Subcutaneous abdominal adipose tissue (tissue), 5 donors: ENCODE data around the gene ZNF101.
A peak's percentile ranks its signal among the peaks of the same experiment; 100 is the strongest.

Experiments
- H3K27ac ChIP-seq: one replicate; pipeline ENCODE4 v1.7.0; 2013; ENCODE audit warnings: low read depth, mild to moderate bottlenecking, inconsistent platforms, low read length, moderate library complexity
- H3K27me3 ChIP-seq, 5 donors: one replicate each; pipeline ENCODE4 v1.7.0; 2013; ENCODE audit warnings: low read length in 5 of 5, inconsistent platforms in 1 of 5; ENCODE audit not compliant: control insufficient read depth in 5 of 5, insufficient read depth in 4 of 5
- H3K36me3 ChIP-seq, 5 donors: one replicate each; pipeline ENCODE4 v1.7.0; 2013; ENCODE audit warnings: low read length in 5 of 5; ENCODE audit not compliant: control insufficient read depth in 5 of 5, insufficient read depth in 5 of 5
- H3K4me1 ChIP-seq, 5 donors: one replicate each; pipeline ENCODE4 v1.7.0; 2013; ENCODE audit warnings: low read length in 5 of 5, mild to moderate bottlenecking in 3 of 5, moderate library complexity in 1 of 5; ENCODE audit not compliant: control insufficient read depth in 5 of 5, insufficient read depth in 5 of 5
- H3K4me3 ChIP-seq, 5 donors: one replicate each; pipeline ENCODE4 v1.7.0; 2013; ENCODE audit warnings: low read length in 5 of 5, low read depth in 1 of 5
- H3K9ac ChIP-seq, 5 donors: one replicate each; pipeline ENCODE4 v1.7.0; 2013; ENCODE audit warnings: low read length in 5 of 5, mild to moderate bottlenecking in 4 of 5, moderate library complexity in 3 of 5
- H3K9me3 ChIP-seq, 5 donors: one replicate each; pipeline ENCODE4 v1.7.0; 2013; ENCODE audit warnings: low read length in 5 of 5; ENCODE audit not compliant: control insufficient read depth in 5 of 5
- donor health status: healthy.
- donor health status: healthy.
- donor health status: healthy.
- donor health status: healthy.
- donor health status: healthy.

ZNF101 gene

DNA sequence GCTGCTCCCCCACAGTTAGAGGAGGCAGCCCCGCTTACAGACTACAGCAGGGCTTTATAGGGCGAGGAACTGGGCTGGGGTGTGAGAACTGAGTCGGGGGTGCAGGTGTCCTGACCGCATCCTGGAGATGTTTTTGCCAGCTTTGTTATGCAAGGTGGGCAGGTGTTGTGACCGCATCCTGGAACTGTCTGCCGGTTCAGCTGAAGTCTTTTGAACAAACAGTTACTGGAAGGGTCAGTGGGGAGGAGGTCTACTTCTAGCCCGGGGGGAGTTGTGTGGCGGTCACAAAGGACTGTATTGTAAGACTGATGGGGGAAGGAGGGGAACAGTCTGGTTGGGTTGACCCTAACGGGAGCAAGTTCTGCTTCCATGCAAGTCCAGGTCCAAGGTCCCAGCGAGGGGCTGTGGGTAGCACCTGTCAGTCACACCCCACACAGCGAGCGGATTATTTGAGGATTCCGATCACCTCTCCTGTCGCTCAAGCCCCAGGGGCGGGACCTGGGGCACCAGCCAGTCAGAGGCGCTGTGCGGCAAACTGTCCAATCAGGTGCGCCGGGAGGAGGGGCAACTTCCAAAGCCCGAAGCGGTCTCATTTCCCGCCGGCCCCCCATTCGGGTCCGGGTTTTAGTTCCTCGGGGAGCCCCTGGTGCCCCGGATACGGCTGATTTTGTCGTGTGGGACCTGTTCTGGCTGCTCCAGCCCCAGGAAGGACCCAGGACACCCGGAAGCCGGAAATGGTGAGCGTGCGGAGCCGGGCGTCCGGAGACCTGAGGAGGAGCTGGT, at the start of gene ZNF101:
TSS of gene ZNF101 (plus strand) at position 610 of the 783 bp plus-strand sequence. CDS start at position 735, 125 bp downstream.
- H3K9ac ChIP-seq, result peak within 1 kb of the TSS; percentile 56 to 96 (median 95)
- peaks cover 0 to 29% (median 18%) of the 10 kb centered on the region in 5 donors for H3K4me1 ChIP-seq
- H3K27me3 ChIP-seq, result no peaks in the 10 kb centered on the region
- H3K4me3 ChIP-seq, result peak within 1 kb of the TSS; percentile 77 to 94 (median 88)
- H3K9me3 ChIP-seq, result no peaks in the 10 kb centered on the region
- peak within 1 kb of the TSS; percentile 50 for H3K27ac ChIP-seq
- H3K36me3 ChIP-seq, result peaks cover 0 to 12% (median 0%) of the 10 kb centered on the region in 5 donors

DNA sequence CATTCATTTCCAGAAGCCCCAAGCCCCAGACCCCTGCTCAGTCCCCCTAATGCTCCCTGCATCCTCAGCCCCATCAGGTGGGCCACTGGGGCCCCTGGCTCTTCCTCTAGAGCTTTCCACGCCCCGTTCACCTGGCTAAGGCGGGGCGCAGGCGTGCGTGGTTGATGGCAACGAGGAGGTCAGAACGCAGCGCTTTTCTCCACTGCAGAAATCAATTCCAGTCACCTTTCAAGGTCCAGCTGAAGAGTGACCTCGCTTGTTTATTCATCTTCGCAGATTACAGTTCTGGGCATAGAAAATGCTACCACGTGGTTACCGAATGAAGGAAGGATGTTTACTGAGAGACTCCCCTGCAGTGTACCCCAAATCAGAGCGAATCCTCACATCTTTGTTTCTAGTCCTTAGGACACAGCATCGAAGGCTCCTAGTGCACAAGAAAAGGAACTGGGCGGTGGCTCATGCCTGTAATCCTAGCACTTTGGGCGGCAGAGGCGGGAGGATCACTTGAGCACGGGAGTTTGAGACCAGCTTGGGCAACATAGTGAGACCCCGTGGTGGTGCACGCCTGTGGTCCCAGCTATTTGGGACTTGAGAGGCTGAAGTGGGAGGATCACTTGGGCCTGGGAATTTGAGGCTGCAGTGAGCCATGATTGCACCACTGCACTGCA, 49.3 kb upstream of the ZNF101 start:
- Histone ChIP-seq H3K27ac (no peak overlapping the region), H3K4me3 (peak overlapping the region in 2 of 5 donors; percentile 55 to 68), H3K9ac (no peak overlapping the region)

DNA sequence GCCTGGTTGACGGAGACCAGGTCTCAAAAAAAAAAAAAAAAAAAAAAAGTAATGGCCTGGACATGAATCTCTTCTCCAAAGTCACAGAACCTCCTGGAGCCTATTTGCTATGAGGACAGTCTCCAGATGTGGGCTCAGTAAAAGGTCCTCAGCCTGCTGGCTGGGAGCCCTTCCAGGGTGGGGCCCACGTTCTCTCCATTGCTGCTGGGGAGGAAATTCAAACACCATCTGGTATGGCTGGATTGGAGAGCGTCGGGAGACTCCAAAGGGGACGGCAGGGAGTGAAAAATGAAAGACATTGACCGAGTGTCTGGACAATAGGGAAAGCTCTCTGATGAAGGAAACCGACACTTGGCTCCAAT, 48.8 kb upstream of the ZNF101 start:
- Histone ChIP-seq H3K4me3 (no peak overlapping the region), H3K9me3 (no peaks in the 10 kb centered on the region), H3K9ac (no peak overlapping the region), H3K27me3 (no peaks in the 10 kb centered on the region), H3K4me1 (peaks cover 0 to 17% (median 12%) of the 10 kb centered on the region in 5 donors), H3K27ac (no peak overlapping the region), H3K36me3 (peaks cover 0 to 5% (median 0%) of the 10 kb centered on the region in 5 donors)

More for the DNA sequence above, 49.3 kb upstream of the ZNF101 start:
- no peaks in the 10 kb centered on the region for H3K27me3 ChIP-seq
- peaks cover 0 to 17% (median 12%) of the 10 kb centered on the region in 5 donors for H3K4me1 ChIP-seq
- no peaks in the 10 kb centered on the region for H3K9me3 ChIP-seq
- peaks cover 0 to under 1% (median 0%) of the 10 kb centered on the region in 5 donors for H3K36me3 ChIP-seq

DNA sequence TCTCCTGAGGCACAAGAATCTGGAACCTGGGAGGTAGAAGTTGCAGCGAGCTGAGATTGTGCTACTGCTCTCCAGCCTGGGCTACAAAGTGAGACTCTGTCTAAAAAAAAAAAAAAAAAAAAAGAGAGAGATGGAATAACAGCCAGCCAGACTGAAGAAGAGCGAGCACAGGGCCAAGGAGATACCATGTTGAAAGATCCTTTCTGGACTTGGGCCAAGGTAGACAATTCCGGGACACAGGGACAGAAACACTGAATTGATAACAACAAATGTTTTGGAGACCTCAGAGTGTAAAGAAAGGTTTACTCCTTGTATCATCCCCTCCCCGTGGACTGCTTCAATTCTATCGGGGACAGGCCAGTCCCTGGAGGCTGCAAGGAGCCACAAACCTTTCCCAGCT, 45.3 kb upstream of the ZNF101 start:
- Histone ChIP-seq H3K9ac (no peak overlapping the region), H3K9me3 (no peaks in the 10 kb centered on the region), H3K36me3 (peaks cover 0 to 5% (median 0%) of the 10 kb centered on the region in 5 donors), H3K27me3 (peaks cover 0 to 8% (median 0%) of the 10 kb centered on the region in 5 donors), H3K4me1 (peaks cover 2 to 22% (median 13%) of the 10 kb centered on the region in 5 donors), H3K27ac (no peak overlapping the region), H3K4me3 (no peak overlapping the region)

DNA sequence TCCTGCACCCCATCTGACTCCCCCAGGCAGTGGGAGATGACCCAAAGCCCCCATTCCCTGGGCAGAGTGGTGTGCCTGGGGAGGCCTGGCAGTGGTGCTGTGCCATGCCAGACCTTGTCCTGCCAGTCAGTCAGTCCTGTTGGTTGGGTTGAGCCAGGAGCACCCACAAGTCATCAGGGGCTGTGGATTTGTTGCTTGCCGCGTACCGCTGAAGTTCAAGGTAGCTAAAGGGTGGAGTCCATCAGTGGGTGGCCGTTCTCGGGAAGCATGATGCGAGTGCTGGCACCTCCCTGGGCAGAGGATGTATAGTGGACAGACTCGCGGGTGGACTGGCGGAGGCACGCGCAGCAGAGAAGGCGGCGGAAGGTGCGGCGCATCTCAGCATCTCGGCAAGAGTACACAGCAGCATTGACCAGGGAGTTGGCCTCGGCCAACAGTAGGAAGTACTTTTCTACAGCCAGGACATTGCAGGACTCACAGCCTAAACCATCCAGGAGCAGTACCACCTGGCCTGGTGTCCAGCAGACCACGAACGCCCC, 44.5 kb upstream of the ZNF101 start:
- no peak overlapping the region for H3K9ac ChIP-seq
- H3K27ac ChIP-seq, result no peak overlapping the region
- H3K4me1 ChIP-seq, result peaks cover 2 to 20% (median 13%) of the 10 kb centered on the region in 5 donors
- no peaks in the 10 kb centered on the region for H3K9me3 ChIP-seq
- H3K4me3 ChIP-seq, result no peak overlapping the region
- H3K27me3 ChIP-seq, result peaks cover 0 to 8% (median 0%) of the 10 kb centered on the region in 5 donors
- H3K36me3 ChIP-seq, result peaks cover 0 to 5% (median 0%) of the 10 kb centered on the region in 5 donors

DNA sequence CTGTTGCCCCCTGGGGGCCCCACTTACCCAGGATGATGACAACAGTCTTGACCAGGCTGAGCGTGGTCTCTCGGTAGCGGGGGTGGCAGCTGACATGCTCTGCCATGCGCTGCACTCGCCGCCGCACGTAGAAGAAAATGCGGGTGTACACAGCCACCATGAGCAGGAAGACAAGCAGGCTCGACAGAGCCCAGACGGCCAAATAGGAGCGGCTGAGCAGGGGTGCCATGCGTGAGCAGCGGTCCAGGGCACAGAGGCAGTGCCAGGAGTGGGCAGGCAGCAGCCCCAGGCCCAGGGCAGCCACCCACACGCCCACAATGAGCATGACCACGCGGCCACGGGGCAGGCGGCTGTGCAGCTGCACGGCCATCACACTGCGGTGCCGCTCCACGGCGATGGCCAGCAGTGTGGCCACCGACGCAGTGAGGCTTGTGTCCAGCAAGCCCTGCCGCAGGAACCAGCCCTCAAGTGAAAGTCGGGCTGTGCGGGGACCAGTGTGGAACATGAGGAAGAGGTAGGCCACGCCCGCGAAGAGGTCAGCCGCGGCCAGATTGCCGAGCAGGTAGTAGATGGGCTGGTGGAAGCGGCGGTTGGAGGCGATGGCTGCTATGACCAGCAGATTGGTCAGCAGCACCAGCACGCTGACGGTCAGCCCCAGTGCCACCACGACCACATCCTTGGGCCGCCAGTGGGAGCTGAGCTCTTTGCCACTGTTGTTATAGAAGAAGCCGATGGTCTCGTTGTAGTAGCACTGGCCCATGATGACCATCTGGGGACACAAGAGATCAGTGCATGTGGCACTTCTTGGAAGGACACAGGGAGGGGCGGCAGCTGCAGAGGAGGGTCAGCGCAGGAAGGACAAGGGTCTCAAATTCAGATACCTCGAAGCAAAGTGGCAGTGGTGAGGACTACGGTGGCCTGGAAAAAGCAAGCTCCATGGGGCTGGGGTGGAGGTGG, 41.8 kb upstream of the ZNF101 start:
- peaks cover 2 to 19% (median 13%) of the 10 kb centered on the region in 5 donors for H3K4me1 ChIP-seq
- peak overlapping the region in 1 of 5 donors; percentile 60 for H3K9ac ChIP-seq
- peaks cover 0 to 8% (median 0%) of the 10 kb centered on the region in 5 donors for H3K27me3 ChIP-seq
- no peak overlapping the region for H3K27ac ChIP-seq
- H3K9me3 ChIP-seq, result no peaks in the 10 kb centered on the region
- H3K4me3 ChIP-seq, result peak overlapping the region in 3 of 5 donors; percentile 53 to 66 (median 56)
- H3K36me3 ChIP-seq, result peaks cover 0 to 11% (median 2%) of the 10 kb centered on the region in 5 donors

DNA sequence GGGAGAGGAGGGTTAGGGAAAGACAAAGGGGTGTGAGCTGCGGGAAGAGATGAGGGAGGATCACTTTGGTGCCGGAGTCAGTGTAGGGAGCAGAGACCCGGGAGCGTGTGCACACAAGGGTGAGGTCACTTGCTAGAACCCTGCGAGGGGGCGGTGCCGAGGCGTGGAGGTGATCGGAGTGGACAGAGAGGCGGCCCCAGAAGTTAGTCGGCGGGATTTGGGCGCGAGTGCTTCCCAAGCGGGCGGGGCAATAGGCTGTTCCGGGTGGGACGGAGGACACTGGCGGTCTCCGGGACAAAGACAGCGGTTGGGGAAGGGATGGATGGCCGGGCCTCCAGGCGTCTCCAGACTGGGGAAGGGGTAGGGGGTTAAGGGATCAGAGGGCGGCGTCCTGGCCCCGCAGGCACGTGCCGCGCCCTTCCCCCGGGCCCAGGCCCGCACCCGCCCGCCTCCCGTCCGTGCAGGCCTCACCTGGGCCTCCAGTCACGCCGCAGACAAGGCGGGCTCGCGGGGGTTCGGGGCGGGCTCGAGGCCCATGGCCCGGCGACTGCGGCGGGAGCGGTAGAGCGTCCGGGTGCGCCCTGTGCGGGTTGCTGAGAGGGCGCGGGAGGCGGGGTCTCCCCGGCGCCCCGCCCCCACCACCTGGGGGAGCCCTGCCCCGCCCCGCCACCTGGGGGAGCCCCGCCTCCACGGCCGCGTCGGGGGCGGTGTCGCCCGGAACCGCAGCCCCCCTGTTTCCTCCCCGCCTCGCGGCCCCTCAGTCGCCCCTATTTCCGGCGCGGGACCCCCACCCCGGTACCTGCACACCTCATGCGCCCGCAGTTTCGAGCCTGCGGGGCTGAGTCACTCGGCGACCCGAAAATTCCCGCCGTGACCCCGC, 40.8 kb upstream of the ZNF101 start, which contains the start of gene LPAR2:
TSS of gene LPAR2 (minus strand) at position 600 of the 880 bp plus-strand sequence. CDS start 945 bp downstream, outside the sequence.
- Histone ChIP-seq H3K4me3 (peak within 1 kb of the TSS; percentile 49 to 66 (median 56)), H3K36me3 (peaks cover 0 to 17% (median 4%) of the 10 kb centered on the region in 5 donors), H3K4me1 (peaks cover 2 to 19% (median 13%) of the 10 kb centered on the region in 5 donors), H3K9ac (peak within 1 kb of the TSS in 4 of 5 donors; percentile 39 to 67 (median 56)), H3K27ac (no peak within 1 kb of the TSS), H3K27me3 (peaks cover 0 to 8% (median 0%) of the 10 kb centered on the region in 5 donors), H3K9me3 (no peaks in the 10 kb centered on the region)

DNA sequence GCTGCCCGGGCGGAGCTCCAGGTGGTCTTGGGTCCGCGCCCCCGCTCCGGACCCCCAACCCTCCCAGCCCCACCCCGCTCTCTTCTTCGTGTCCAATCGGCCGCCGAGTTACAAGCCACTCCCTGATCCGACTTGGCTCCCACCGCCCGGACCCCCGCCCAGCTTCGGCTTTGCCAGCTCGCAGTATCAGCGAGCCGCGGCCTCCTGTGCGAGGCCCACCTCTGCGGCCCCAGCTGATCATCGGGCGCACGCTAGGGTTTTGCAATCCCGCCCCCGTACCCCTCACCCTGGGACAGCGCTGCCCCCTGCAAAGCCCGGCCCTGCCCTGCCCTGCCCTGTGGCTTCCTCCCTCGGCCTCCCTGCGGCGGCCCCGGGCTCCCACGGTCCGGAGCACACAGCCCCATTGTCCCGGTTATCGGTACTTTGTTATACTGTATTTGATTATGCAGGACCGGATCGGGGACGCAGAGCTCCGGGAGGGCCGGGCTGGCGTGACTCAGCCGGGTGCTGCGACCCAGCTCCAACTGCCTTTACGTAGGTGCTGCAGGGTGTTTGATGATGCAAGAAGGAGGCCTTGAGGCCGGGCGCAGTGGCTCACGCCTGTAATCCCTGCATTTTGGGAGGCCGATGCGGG, 40.0 kb upstream of the ZNF101 start:
- H3K9ac ChIP-seq, result peak overlapping the region in 2 of 5 donors; percentile 35 to 53
- peaks cover 0 to 23% (median 7%) of the 10 kb centered on the region in 5 donors for H3K36me3 ChIP-seq
- H3K4me3 ChIP-seq, result peak overlapping the region in 2 of 5 donors; percentile 34 to 66
- H3K27me3 ChIP-seq, result peaks cover 0 to 8% (median 0%) of the 10 kb centered on the region in 5 donors
- H3K27ac ChIP-seq, result no peak overlapping the region
- no peaks in the 10 kb centered on the region for H3K9me3 ChIP-seq
- H3K4me1 ChIP-seq, result peaks cover 2 to 19% (median 13%) of the 10 kb centered on the region in 5 donors
